ENCODE measurements around the gene IDI2.
"Not testable (repeated sequence)": the region's sequence is repeated elsewhere in the genome, so short reads cannot be mapped to it uniquely, and the experiment has no call there.

Gene IDI2

DNA sequence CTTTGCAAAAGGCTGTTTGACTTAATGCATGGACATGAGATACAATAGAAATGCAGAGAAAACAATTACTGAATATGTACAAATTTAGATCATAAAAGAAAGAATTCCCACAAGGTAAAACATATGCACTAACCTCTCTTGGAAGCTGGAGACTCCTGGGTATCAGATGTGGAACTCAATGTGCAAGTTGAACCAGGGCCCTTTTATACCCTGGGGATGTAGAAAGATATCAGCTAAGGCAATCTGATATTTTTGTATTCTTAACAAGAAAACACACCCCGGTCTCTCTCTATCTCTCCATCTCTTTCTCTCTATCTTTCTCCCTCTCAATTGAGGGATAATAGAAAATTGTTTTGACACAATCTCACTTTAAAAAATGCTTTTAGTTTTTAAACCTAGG is at the start of gene IDI2:
Gene IDI2, minus strand, starts transcription at position 177 of the 400 bp plus-strand sequence. CDS start 1,136 bp downstream, outside the sequence.
- no peak within 1 kb of the TSS for H2AFZ ChIP-seq (ENCODE audit: low read depth, low read length)
- H3K27me3 ChIP-seq (ENCODE audit: insufficient read depth, low read length): no peaks in the 10 kb centered on the region
- H3K4me3 ChIP-seq (ENCODE audit: low read length): no peak within 1 kb of the TSS
- H3K36me3 ChIP-seq (ENCODE audit: insufficient read depth, low read length): peaks cover 1% of the 10 kb centered on the region
- no peaks in the 10 kb centered on the region for H3K9me3 ChIP-seq (ENCODE audit: low read length)
- H3K4me1 ChIP-seq (ENCODE audit: insufficient read depth, low read length): no peaks in the 10 kb centered on the region

DNA sequence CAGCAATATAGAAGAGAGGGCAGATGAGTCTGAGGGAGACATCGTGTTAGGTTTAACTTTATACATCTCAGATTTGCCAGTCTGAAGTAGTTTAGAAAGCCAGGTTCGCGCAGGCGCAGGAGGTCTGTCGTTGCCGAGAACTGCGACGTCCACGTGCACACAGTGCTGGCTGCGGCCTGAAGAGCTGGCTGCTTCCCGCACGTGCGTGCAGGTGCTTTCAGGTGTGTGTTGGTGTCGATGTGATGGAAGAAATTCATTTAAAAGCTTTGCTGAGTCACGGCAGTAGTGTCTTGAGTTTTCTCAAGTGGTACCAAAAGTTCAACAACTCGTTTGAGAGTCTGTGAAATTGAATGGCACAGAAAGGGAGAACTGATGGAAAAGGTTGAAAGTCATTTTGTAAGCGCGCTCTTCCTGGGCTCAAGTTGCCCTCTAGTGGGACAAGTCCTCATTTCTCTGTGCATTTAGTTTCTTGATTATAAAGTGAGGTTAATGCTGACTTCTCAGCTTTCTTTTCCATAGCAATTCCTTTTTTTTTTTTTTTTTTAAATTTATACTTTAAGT is 49.2 kb upstream of the IDI2 start:
- no peak overlapping the region for H3K4me3 ChIP-seq (ENCODE audit: low read length)
- H3K27me3 ChIP-seq (ENCODE audit: insufficient read depth, low read length): no peaks in the 10 kb centered on the region
- H2AFZ ChIP-seq (ENCODE audit: low read depth, low read length): no peak overlapping the region
- no peaks in the 10 kb centered on the region for H3K9me3 ChIP-seq (ENCODE audit: low read length)
- H3K36me3 ChIP-seq (ENCODE audit: insufficient read depth, low read length): peaks cover 32% of the 10 kb centered on the region
- H3K4me1 ChIP-seq (ENCODE audit: insufficient read depth, low read length): no peaks in the 10 kb centered on the region

DNA sequence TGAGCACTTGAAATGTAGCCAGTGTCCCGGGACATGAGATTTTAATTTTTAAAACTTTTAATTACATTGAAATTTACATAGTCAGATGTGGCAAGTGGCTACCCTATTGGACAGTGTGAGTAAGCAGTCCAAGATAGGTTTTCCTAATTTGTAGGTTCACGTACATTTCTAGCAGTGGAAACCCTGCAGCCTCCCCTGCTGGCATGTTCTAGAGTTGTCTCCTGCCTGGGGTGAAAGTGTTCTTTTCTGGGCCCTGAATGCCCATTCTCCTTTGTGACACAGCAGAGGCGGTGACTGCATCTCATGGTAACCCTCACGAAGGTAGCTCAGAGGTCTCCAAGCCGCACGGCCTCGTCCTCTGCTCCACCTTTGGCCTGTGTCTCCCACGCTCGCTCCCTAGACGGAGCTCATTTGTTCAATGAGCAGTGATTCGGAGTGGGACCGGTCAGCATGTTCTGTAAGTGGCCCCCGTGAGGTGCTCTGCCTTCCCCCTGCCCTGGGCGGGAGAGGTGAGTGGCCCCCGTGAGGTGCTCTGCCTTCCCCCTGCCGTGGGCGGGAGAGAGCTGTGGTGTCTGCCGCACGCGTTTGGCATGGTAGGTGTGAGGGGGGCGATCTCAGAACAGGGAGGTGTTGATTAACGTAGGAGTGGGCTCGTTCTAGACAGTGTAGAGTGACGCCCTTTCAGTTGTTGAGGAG is 48.5 kb upstream of the IDI2 start:
- H3K36me3 ChIP-seq (ENCODE audit: insufficient read depth, low read length): peaks cover 29% of the 10 kb centered on the region
- no peaks in the 10 kb centered on the region for H3K9me3 ChIP-seq (ENCODE audit: low read length)
- H3K4me3 ChIP-seq (ENCODE audit: low read length): no peak overlapping the region
- H3K27me3 ChIP-seq (ENCODE audit: insufficient read depth, low read length): no peaks in the 10 kb centered on the region
- H3K4me1 ChIP-seq (ENCODE audit: insufficient read depth, low read length): no peaks in the 10 kb centered on the region
- H2AFZ ChIP-seq (ENCODE audit: low read depth, low read length): no peak overlapping the region

DNA sequence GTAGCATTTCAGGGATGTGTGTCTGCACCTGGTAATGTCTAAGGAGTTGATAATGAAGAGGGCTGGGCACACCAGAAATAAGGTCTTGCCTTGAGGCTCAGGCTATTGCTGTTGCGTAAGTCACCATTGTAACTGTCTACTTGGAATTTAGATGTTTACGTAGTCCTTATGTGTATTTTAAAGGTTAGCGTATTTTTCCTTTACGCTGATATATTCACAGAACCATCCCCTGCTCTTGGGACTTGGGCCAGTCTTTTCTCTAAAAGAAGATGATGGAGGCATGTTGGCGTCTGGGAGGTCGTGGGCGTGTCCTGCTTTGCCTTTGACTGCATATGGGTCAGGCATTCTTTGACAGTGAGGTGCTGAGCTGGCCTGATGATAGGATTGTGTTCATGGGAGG is 45.3 kb upstream of the IDI2 start:
- no peaks in the 10 kb centered on the region for H3K4me1 ChIP-seq (ENCODE audit: insufficient read depth, low read length)
- H3K9me3 ChIP-seq (ENCODE audit: low read length): no peaks in the 10 kb centered on the region
- H3K4me3 ChIP-seq (ENCODE audit: low read length): no peak overlapping the region
- H2AFZ ChIP-seq (ENCODE audit: low read depth, low read length): no peak overlapping the region
- peaks cover 22% of the 10 kb centered on the region for H3K36me3 ChIP-seq (ENCODE audit: insufficient read depth, low read length)
- no peaks in the 10 kb centered on the region for H3K27me3 ChIP-seq (ENCODE audit: insufficient read depth, low read length)

DNA sequence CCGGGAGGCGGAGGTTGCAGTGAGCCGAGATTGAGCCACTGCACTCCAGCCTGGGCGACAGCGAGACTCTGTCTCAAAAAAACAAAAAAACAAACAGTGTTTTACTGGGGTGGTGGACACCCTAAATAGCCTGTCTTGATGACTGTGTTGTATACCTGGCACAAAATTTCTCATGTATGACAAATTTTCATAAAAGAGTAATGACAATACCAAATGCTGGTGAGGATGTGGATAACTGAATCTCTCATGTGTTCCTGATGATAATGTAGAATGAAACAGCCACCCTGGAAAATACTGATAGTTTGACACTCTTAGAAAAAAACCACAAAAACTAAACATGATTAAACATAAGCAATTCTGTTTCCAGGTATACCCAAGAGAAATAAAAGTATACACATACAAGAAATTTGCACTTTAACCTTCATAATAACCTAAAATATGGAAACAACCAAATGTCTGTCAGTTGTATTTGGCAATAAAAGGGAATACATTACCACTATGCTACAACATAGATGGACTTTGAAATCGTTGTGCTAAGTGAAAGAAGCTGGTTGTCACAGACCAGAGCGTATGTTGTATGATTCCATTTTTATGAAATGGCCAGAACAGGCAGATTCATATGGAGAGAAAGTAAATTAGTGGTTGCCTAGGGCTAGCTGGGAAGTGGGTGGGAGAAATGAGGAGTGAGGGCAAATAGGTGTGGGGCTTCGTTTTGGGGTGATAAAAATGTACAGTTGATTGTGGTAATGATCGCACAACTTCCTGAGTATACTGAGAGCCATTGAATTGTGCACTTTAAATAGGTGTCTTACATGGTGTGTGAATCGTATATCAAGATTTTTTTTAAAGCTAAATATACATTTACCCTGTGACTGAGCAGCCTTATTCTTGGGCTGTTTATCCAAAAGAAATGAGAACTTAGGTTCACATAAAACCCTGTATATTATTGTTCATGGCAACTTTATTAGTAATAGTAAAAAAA is 43.0 kb upstream of the IDI2 start:
- no peak overlapping the region for H2AFZ ChIP-seq (ENCODE audit: low read depth, low read length)
- no peaks in the 10 kb centered on the region for H3K27me3 ChIP-seq (ENCODE audit: insufficient read depth, low read length)
- peaks cover 15% of the 10 kb centered on the region for H3K4me1 ChIP-seq (ENCODE audit: insufficient read depth, low read length)
- peaks cover 15% of the 10 kb centered on the region for H3K36me3 ChIP-seq (ENCODE audit: insufficient read depth, low read length)
- H3K9me3 ChIP-seq (ENCODE audit: low read length): no peaks in the 10 kb centered on the region
- no peak overlapping the region for H3K4me3 ChIP-seq (ENCODE audit: low read length)

DNA sequence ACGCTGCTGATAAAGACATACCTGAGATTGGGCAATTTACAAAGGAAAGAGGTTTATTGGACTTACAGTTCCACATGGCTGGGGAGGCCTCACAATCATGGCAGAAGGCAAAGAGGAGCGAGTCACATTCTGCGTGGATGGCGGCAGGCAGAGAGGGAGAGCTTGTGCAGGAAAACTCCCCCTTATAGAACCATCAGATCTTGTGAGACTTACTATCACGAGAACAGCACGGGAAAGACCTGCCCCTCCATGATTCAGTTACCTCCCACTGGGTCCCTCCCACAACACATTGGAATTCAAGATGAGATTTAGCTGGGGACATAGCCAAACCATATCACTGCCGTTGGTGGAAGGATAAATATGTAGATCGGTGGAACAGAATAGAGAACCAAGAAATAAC is 41.1 kb upstream of the IDI2 start:
- H2AFZ ChIP-seq (ENCODE audit: low read depth, low read length); H3K4me3 ChIP-seq (ENCODE audit: low read length); H3K27me3 ChIP-seq (ENCODE audit: insufficient read depth, low read length); H3K36me3 ChIP-seq (ENCODE audit: insufficient read depth, low read length); H3K9me3 ChIP-seq (ENCODE audit: low read length): not testable (repeated sequence)
- H3K4me1 ChIP-seq (ENCODE audit: insufficient read depth, low read length): peaks cover 21% of the 10 kb centered on the region

DNA sequence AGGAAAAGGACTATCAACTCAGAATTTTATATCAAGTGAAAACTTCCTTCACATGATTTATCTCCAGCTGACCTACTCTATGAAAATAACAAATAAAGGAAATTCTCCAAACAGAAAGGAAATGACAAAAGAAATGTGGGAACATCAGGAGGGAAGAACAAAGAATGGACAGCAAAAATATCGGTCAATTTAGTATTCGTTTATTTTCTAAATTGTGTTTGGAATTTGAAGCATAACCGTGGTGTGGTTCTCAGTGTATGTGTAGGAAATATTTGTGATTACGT is 39.2 kb upstream of the IDI2 start:
- no peaks in the 10 kb centered on the region for H3K9me3 ChIP-seq (ENCODE audit: low read length)
- H3K4me3 ChIP-seq (ENCODE audit: low read length): no peak overlapping the region
- H3K36me3 ChIP-seq (ENCODE audit: insufficient read depth, low read length): no peaks in the 10 kb centered on the region
- H3K4me1 ChIP-seq (ENCODE audit: insufficient read depth, low read length): peaks cover 21% of the 10 kb centered on the region
- H2AFZ ChIP-seq (ENCODE audit: low read depth, low read length): no peak overlapping the region
- no peaks in the 10 kb centered on the region for H3K27me3 ChIP-seq (ENCODE audit: insufficient read depth, low read length)

DNA sequence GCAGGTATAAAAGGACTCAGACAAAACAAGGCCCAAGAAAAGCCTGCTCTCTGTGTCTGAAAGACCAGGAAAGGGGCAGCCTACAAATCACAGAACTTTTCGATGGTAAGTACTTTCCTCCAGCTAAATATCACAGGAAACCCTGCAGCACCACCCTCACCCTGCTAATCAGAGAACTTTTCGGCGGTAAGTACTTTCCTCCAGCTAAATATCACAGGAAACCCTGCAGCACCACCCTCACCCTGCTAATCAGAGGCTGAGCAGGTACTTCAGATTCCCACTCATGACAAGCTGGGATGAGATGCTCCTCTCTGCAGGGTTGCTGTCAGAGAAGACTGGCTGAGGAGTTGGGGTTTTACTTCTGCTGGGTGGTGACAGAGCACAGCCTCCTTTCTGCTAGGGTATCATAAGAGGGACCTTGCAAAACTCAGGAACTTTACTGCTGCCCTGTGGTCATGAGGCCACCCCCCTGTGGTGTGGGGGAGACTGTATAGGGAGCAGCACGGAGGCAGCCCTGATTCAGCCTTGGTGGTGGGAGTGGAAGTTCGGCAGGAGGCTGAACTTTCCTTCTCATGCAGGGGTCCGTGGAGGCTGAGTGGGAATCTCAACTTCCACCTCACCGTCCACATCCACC is 37.7 kb upstream of the IDI2 start:
- H3K27me3 ChIP-seq (ENCODE audit: insufficient read depth, low read length): no peaks in the 10 kb centered on the region
- no peaks in the 10 kb centered on the region for H3K9me3 ChIP-seq (ENCODE audit: low read length)
- peaks cover 23% of the 10 kb centered on the region for H3K4me1 ChIP-seq (ENCODE audit: insufficient read depth, low read length)
- H3K4me3 ChIP-seq (ENCODE audit: low read length): no peak overlapping the region
- H3K36me3 ChIP-seq (ENCODE audit: insufficient read depth, low read length): no peaks in the 10 kb centered on the region
- H2AFZ ChIP-seq (ENCODE audit: low read depth, low read length): no peak overlapping the region

DNA sequence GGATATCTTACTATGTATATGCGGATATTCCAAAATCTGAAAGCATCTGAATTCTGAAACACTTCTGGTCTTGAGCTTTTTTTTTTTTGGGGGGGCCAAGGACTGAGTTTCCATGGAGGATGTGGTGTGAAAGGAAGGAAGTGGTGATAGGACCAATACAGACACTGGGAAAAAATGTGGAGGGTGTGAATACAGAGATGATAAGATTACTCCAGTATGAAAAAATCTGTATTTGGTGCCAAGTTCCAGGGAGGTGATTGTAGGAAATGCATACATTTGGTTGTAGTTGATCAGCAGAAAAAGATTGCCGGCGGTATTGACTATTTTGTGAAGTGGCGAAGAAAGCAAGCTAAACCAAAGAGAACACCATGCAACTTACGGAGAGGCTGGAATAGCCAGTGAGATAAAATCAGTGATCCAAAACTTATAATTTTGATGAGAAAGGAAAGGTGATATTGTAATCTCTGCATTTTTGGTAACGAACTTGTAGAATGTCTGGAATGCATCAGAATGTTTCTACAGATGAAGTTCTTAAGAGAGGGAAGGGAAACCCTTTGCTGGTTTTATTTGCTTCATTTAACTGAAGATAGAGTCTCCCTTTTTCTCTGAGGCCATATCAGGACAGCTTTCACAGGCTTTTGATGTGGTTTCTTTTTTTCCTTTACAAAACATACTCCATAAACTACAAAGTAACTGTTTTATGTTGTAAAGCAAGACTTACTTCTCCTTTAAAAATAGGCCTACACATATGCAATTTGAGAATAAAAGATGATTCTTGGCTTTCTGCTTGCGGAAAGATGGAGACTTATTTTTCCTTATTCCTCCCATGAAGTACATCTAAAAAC is 36.5 kb upstream of the IDI2 start:
- H3K4me3 ChIP-seq (ENCODE audit: low read length): no peak overlapping the region

DNA sequence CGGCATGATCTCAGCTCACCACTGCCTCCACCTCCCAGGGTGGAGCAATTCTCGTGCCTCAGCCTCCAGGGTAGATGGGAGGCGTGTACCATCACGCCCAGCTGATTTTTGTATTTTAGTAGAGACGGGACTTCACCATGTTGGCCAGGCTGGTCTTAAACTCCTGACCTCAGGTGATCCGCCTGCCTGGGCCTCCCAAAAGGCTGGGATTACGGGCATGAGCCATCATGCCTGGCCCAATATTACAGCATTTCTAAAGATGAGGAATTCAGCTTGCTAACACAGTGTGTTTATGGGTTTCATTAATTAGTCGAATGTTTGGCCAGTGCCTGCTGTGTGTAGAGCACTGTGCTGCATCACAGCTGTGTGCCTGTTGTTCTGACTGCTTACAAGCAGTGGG is 34.2 kb upstream of the IDI2 start:
- Histone ChIP-seq H3K36me3 (ENCODE audit: insufficient read depth, low read length) (peaks cover 1% of the 10 kb centered on the region), H2AFZ (ENCODE audit: low read depth, low read length) (no peak overlapping the region), H3K4me1 (ENCODE audit: insufficient read depth, low read length) (peaks cover 37% of the 10 kb centered on the region), H3K9me3 (ENCODE audit: low read length) (no peaks in the 10 kb centered on the region), H3K27me3 (ENCODE audit: insufficient read depth, low read length) (no peaks in the 10 kb centered on the region), H3K4me3 (ENCODE audit: low read length) (no peak overlapping the region)

More for the DNA sequence above, 36.5 kb upstream of the IDI2 start:
- no peak overlapping the region for H2AFZ ChIP-seq (ENCODE audit: low read depth, low read length)
- no peaks in the 10 kb centered on the region for H3K36me3 ChIP-seq (ENCODE audit: insufficient read depth, low read length)
- H3K4me1 ChIP-seq (ENCODE audit: insufficient read depth, low read length): peaks cover 34% of the 10 kb centered on the region
- no peaks in the 10 kb centered on the region for H3K9me3 ChIP-seq (ENCODE audit: low read length)
- no peaks in the 10 kb centered on the region for H3K27me3 ChIP-seq (ENCODE audit: insufficient read depth, low read length)

DNA sequence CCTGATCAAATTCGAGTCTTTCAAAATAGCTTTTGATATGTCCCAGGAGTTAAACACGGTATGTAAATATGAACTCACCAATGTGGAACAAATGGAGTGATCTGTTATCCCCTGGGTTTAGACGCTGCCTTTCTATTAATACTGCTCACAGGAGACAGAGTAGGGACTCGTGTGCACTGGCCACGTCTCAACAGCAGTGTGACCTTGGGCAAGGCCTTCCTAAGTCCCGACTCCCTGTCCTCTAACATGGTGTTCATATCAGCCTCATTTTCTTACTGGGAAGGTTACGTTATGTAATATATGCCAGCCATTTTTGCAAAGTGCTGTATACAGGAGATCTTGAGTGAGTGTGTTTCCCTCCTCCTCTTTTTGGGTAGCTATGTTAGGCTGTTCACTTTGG is 32.4 kb upstream of the IDI2 start:
- Histone ChIP-seq H3K9me3 (ENCODE audit: low read length) (no peaks in the 10 kb centered on the region), H3K4me1 (ENCODE audit: insufficient read depth, low read length) (peaks cover 25% of the 10 kb centered on the region), H3K27me3 (ENCODE audit: insufficient read depth, low read length) (no peaks in the 10 kb centered on the region), H3K4me3 (ENCODE audit: low read length) (peak overlapping the region; percentile 100), H2AFZ (ENCODE audit: low read depth, low read length) (no peak overlapping the region), H3K36me3 (ENCODE audit: insufficient read depth, low read length) (peaks cover 14% of the 10 kb centered on the region)

DNA sequence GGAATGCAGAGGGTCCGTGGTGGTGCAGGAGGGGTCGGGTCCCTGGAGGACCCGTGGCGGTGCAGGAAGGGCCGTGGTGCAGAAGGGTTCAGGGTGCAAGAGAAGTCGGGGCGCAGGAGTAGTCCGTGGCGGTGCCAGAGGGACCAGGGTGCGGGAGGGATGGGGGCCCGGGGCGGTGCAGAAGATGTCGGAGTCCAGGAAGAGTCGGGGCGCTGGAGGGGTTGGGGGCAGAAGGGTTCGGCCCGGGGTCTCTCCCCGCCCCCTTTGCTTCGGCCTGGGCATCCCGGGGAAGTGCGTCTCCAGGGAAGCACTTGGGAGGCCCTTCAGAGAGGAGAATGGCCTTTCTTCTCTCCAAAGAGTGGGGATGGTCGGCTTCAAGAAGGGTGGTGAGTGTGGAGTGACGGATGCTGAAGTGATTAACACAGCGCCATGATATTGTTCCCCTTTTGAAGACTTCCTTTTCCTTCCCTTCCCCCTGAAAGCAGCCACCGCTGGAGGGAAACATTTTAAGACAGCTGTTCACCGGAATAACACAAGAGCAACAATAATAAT is 31.5 kb upstream of the IDI2 start:
- Histone ChIP-seq H3K36me3 (ENCODE audit: insufficient read depth, low read length) (peaks cover 21% of the 10 kb centered on the region), H3K4me3 (ENCODE audit: low read length) (peak overlapping the region; percentile 100), H3K9me3 (ENCODE audit: low read length) (no peaks in the 10 kb centered on the region), H2AFZ (ENCODE audit: low read depth, low read length) (peak overlapping the region; percentile 53), H3K27me3 (ENCODE audit: insufficient read depth, low read length) (no peaks in the 10 kb centered on the region), H3K4me1 (ENCODE audit: insufficient read depth, low read length) (peaks cover 25% of the 10 kb centered on the region)
